Activated T-cell treated with anti-CD3 and anti-CD28 coated beads, Interleukin-2, amount 50 U/mL, for 24 hours (primary cell): Measurements from ENCODE around the gene NME3.

Experiments used
- DNase-seq: peaks from one replicate; pipeline ENCODE4 v3.0.0-alpha.2; 2020
- H3K27ac Mint-ChIP-seq: 2 replicates; pipeline ENCODE4 v1.8.0; 2020; ENCODE audit warnings: mild to moderate bottlenecking, mixed read lengths
- H3K27me3 Mint-ChIP-seq: 2 replicates; pipeline ENCODE4 v1.8.0; 2020; ENCODE audit warnings: mixed read lengths
- H3K36me3 Mint-ChIP-seq: 2 replicates; pipeline ENCODE4 v1.8.0; 2020; ENCODE audit warnings: low read depth, mixed read lengths
- H3K4me1 Mint-ChIP-seq: 2 replicates; pipeline ENCODE4 v1.8.0; 2020; ENCODE audit warnings: low read depth, mixed read lengths
- H3K4me3 Mint-ChIP-seq: 2 replicates; pipeline ENCODE4 v1.8.0; 2020; ENCODE audit warnings: mild to moderate bottlenecking, moderate library complexity, mixed read lengths
- H3K9me3 Mint-ChIP-seq: 2 replicates; pipeline ENCODE4 v1.8.0; 2020; ENCODE audit warnings: mixed read lengths

Gene NME3

DNA sequence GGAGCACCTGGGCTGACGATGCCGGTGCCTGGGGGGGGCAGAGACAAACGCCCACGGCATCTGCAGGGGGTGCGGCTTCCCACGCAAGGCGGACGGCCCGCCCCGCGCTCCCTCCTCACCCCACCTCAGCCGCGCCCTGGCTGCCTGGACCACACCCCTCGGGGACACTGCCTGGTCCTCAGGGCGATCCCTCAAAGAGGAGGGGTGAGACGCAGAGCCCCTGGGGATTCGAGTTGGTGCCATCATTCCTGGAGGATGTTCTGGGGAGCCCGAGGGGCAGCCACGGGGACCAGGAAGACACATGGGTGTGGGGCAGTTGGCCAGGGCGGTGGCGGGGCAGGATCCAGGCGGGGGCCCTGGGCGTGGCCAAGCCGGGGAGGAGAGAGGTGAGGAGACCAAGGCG is 18.3 kb upstream of the NME3 start:
- Mint-ChIP-seq H3K27ac (no peak overlapping the region), H3K9me3 (no peaks in the 10 kb centered on the region), H3K27me3 (no peaks in the 10 kb centered on the region), H3K4me3 (no peak overlapping the region), H3K4me1 (peaks cover 11% of the 10 kb centered on the region), H3K36me3 (peaks cover 48% of the 10 kb centered on the region)
- DNase-seq: no peak

DNA sequence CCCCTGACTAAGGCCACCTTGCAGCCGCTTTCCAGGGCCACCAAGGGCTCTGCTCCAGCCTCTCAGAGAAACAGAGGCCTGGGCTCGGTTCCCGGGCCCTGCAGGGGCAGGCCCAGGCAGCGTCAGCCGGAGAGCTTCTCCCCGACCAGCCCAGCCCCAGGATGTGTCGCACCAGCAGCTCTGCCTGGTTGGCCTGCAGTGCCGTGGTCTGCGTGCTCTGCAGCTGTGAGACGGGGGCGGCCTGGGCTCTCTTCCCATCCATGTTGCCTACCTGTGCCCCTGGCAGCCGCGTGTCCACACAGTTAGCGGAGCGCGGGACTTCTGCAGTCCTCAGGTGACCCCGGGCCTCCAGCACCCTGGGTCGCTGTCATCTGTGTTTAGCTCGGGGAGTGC is 17.4 kb upstream of the NME3 start:
- DNase-seq: peak; percentile 26
- H3K27ac Mint-ChIP-seq: no peak overlapping the region
- H3K4me1 Mint-ChIP-seq: peaks cover 16% of the 10 kb centered on the region
- no peaks in the 10 kb centered on the region for H3K27me3 Mint-ChIP-seq
- peaks cover 51% of the 10 kb centered on the region for H3K36me3 Mint-ChIP-seq
- no peak overlapping the region for H3K4me3 Mint-ChIP-seq
- no peaks in the 10 kb centered on the region for H3K9me3 Mint-ChIP-seq

DNA sequence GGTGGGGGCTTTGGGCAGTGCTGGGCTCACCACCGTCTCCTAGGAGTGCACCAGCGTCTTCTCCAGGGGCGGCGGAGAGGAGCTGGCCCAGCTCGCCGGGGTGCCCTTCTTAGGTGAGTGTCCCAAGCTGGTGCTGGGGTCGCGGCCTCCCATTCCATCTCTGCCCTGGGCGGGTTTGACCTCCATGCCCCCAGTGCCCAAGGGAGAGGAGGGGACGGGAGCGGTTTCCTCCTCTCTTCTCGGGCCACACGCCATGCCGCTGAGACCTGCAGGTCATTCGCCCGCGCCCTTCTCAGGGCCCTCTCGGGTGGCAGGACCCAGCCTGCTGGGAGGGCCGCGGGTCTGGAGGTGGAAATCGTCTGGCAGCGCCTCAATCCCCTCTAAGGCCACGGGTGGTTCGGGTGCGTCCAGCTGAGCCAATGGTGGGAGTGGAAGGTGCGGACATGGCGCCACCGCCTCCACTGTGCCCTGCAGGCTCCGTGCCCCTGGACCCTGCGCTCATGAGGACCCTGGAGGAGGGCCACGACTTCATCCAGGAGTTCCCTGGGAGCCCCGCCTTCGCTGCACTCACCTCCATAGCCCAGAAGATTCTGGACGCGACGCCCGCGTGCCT is 16.9 kb upstream of the NME3 start:
- peaks cover 55% of the 10 kb centered on the region for H3K36me3 Mint-ChIP-seq
- no peaks in the 10 kb centered on the region for H3K9me3 Mint-ChIP-seq
- H3K27me3 Mint-ChIP-seq: no peaks in the 10 kb centered on the region
- no peak overlapping the region for H3K4me3 Mint-ChIP-seq
- H3K4me1 Mint-ChIP-seq: peaks cover 19% of the 10 kb centered on the region
- no peak overlapping the region for H3K27ac Mint-ChIP-seq
- no peak for DNase-seq

DNA sequence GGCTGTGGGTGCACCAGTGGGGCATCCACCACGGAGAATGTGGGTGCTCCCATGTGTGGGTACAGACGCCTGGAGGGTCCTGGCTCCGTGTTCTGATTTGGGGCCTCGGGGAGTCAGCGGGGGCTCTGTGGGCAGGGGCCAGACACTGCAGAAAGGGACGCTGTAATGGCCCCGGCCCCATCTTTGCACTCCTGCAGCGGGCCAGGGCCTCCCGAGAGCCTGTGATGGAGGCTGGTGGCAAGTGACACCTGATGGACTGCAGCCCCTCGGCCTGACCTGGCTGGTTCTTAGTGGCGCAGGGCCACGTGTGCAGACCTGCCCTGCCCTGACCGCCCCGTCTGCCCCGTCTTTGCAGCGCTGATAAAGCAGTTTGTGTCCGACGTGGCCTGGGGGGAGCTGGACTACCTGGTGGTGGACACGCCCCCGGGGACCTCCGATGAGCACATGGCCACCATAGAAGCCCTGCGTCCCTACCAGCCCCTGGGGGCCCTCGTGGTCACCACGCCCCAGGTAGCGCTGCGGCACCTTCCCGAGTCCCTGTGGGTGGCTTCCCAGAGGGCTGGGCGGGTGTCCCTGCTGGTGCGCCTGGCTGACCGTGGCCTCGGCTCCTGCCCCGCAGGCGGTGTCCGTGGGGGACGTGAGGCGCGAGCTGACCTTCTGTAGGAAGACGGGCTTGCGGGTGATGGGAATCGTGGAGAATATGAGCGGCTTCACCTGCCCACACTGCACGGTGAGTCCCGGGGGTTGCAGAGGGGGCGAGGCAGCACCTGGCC is 16.2 kb upstream of the NME3 start:
- Mint-ChIP-seq H3K9me3 (no peaks in the 10 kb centered on the region), H3K27ac (no peak overlapping the region), H3K27me3 (no peaks in the 10 kb centered on the region), H3K36me3 (peaks cover 57% of the 10 kb centered on the region), H3K4me3 (no peak overlapping the region), H3K4me1 (peaks cover 20% of the 10 kb centered on the region)
- no peak for DNase-seq

DNA sequence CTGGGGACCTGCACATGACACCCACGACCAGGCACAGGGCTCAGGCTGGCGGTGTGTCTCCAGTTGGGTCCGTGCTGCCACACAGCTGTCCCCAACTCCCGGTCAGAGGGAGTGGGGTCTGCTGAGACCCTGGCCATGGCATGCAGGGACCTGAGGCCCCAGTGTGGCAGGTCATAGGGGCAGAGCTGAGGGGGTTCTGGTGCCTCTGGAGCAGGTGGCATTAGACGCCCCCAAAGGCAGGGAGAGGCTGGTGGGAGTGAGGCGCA is 15.6 kb upstream of the NME3 start:
- Mint-ChIP-seq H3K27me3 (no peaks in the 10 kb centered on the region), H3K4me1 (peaks cover 20% of the 10 kb centered on the region), H3K27ac (no peak overlapping the region), H3K4me3 (no peak overlapping the region), H3K36me3 (peaks cover 57% of the 10 kb centered on the region), H3K9me3 (no peaks in the 10 kb centered on the region)
- DNase-seq: no peak

DNA sequence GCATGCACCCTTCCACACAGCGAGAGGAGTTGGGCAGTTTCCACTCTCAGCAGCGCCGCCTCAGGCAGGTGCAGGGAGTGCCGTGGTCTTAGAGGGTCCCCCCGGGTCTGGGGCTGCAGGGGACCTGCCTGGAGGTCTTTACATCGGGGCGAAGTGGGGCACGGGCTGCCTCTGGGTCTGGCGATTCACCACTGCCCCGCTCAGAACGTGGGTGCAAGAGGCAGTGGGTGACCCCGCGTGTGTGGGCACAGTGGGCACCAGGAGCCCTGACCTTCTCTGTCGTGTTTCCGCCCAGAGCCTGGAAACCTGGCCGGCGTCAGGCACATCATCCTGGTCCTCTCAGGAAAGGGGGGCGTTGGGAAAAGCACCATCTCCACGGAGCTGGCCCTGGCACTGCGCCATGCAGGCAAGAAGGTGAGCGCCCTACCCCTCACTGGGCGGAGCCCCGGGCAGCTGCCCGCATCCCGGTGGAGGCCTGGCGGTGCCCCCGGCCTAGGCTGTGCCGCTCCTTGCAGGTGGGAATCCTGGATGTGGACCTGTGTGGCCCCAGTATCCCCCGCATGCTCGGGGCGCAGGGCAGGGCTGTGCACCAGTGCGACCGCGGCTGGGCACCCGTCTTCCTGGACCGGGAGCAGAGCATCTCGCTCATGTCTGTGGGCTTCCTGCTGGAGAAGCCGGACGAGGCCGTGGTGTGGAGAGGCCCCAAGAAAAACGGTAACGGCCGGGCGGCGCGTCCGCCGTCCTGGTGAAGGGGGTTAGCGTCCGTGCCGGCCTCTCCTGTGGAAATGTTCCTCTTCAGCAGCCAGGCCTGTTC is 15.1 kb upstream of the NME3 start:
- Mint-ChIP-seq H3K36me3 (peaks cover 60% of the 10 kb centered on the region), H3K4me3 (no peak overlapping the region)

DNA sequence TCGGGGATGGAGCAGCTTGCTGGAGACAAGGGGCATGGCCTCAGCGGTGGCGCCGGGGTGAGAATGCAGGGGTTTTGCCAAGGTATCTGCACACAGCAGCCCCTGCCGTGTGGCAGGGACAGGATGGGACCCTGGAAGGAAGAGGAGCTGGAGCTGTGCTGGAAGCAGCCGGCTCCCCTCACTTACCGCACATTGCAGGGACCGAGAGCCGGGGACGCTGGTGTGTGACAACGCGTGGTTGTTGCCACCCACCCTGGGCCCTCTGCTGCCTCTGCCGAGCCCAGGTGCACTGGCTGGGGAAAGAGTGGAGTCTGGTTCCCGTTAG is 14.5 kb upstream of the NME3 start:
- Mint-ChIP-seq H3K4me3 (no peak overlapping the region), H3K27ac (no peak overlapping the region), H3K4me1 (peaks cover 30% of the 10 kb centered on the region), H3K36me3 (peaks cover 65% of the 10 kb centered on the region), H3K9me3 (no peaks in the 10 kb centered on the region), H3K27me3 (no peaks in the 10 kb centered on the region)
- DNase-seq: no peak

More for the DNA sequence above, 15.1 kb upstream of the NME3 start:
- no peaks in the 10 kb centered on the region for H3K27me3 Mint-ChIP-seq
- H3K9me3 Mint-ChIP-seq: no peaks in the 10 kb centered on the region
- DNase-seq: no peak
- H3K27ac Mint-ChIP-seq: no peak overlapping the region
- peaks cover 24% of the 10 kb centered on the region for H3K4me1 Mint-ChIP-seq

DNA sequence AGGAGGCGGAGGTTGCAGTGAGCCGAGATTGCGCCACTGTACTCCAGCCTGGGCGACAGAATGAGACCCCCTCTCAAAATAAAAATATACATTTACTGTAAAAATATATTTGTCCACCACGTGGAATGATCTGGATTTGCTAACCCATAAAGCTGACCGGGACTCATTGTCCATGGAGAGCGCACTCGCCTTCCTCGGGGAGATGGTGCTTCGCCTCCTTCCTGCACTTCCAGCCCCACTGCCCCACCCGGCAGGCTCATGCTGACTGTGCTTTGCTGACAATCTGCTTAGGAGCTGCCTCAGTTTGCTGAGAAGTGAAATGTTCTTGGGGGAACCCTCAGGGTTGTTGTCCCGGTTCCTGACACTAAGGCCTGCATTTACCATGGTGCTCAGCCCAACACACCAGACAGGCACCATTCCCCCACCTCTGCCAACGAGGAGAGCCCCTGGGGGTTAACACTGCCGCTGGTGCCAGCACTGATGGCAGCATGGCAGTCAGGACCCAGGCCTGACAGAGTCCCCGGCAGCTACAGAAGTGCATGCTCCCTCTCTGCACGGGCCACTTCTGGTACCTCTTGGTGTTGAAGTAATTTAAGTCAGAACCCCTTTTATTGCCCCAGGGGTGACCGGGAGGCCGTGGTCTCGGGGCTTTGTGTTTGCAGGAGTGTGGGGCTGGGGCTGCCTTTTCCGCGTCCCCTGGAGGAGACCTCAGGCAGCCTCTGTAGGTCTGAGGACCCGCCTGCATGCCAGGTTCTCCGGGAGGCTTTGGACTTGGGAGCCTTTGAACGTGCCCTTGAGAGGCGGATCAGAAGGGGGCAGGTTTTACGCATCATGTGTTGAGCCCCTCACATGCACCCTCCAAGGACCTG is 13.9 kb upstream of the NME3 start:
- Mint-ChIP-seq H3K27me3 (no peaks in the 10 kb centered on the region), H3K27ac (peak overlapping the region; percentile 75), H3K4me3 (peak overlapping the region; percentile 63)

DNA sequence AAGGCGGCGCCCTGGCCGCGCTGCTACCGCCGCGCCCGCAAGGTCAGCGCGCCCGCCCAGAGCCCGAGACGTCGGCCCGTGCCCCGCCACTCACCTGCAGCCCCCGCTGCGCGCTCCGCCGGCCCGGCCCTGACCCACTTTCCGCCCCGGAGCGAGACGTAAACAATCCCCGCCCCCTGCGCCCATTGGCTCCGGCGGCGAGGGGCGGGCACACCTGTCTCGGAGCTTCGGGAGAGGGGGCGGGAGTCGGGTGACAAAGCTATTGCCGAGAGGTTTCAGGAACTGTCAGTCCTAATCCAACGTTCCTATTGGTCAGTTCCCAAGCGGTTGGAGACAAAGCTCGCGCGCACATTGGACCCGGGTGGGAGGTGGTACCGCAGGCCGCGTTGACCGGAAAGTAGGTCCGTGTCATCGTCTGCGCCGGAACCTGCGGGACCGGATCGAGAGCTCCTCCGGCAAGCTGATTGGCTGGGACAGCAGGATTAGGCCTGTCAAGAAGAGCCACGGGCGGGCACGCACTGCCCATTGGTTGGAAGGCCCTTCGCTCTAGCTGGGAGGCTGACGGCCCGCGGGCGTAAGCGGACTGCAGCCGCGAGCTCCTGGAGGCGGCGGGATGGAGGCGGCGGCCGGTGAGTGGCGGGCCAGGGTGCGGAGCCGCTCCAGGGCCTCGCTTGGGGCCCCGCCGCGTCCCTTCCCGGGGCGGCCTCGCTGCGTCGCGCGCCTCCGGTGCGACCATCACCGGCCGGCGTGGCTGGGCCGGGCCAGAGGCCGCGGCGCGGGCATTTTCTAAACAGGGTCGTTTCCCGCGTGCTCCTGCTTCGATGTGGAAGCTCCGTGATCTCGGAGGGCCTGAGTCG is 11.3 kb upstream of the NME3 start, which contains the start of the genes NUBP2 and SPSB3:
Gene NUBP2, plus strand, starts transcription at position 553 of the 857 bp plus-strand sequence. Its CDS starts 61 bp downstream, at position 614.
Gene SPSB3, minus strand, starts transcription at position 164 of the 857 bp plus-strand sequence. CDS start 1,088 bp downstream, outside the sequence.
- peak within 1 kb of the TSS; percentile 95 for H3K4me3 Mint-ChIP-seq
- peak within 1 kb of the TSS; percentile 93 for H3K27ac Mint-ChIP-seq
- H3K9me3 Mint-ChIP-seq: no peaks in the 10 kb centered on the region
- peaks cover 55% of the 10 kb centered on the region for H3K36me3 Mint-ChIP-seq
- H3K27me3 Mint-ChIP-seq: no peaks in the 10 kb centered on the region
- peak; percentile 96 for DNase-seq
- peaks cover 29% of the 10 kb centered on the region for H3K4me1 Mint-ChIP-seq

More for the DNA sequence above, 13.9 kb upstream of the NME3 start:
- H3K36me3 Mint-ChIP-seq: peaks cover 62% of the 10 kb centered on the region
- peaks cover 30% of the 10 kb centered on the region for H3K4me1 Mint-ChIP-seq
- no peak for DNase-seq
- H3K9me3 Mint-ChIP-seq: no peaks in the 10 kb centered on the region

DNA sequence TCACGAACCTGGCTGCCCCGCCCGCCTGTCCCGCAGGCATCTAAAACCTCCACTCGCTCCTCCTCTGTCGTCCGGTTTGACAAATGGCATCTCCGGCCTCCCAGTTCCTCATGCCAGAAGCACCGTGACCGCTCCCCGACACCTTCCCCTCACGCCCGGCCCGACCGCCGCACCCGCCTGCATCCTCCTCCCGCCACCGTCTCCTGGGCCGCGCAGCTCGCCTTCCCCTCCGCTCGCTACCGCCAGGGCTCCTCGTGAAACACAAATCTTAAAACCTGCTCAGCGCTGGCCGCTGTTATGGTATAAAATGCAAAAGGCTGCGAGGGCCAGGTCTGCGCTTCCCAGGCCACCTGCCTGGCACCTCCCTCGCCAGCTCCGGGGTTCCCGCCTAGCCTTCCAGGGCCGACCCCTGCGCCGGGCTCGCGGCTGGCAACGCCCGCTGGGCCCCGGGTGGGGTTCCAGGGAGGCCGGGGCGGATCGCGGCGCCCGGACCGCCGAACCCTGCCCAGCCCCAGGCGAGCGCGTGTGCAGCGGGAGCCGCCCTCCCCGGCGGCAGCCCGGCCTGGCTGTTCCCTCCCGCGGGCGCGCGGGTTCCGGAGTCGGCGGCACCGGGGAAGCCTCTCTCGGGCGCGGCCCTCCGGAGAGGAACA is 10.5 kb upstream of the NME3 start:
- peak overlapping the region; percentile 92 for H3K27ac Mint-ChIP-seq
- no peaks in the 10 kb centered on the region for H3K9me3 Mint-ChIP-seq
- H3K4me3 Mint-ChIP-seq: peak overlapping the region; percentile 95
- peaks cover 29% of the 10 kb centered on the region for H3K4me1 Mint-ChIP-seq
- H3K36me3 Mint-ChIP-seq: peaks cover 53% of the 10 kb centered on the region
- H3K27me3 Mint-ChIP-seq: no peaks in the 10 kb centered on the region
- DNase-seq: no peak

DNA sequence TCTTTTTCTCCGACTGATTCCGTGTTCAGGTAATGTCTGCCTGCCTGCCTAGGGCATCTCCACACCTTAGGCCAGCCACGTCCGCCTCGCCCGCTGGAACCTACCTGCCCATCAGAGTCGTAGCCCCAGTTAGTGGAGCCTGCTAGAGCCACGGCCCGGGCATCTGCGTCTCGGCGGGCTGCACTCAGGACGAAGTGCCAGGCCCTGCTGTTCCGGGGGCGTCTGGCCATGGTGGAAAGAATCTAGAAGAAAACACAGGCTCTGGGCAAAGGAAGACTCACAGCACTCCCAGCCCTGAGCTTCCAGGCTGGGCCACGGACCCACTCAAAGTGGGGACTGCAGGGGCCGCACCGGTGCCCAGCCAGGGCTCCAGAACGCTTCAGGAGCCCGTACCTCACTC is 9.9 kb upstream of the NME3 start:
- DNase-seq: no peak
- Mint-ChIP-seq H3K4me1 (peaks cover 29% of the 10 kb centered on the region), H3K4me3 (peak overlapping the region; percentile 84), H3K27me3 (no peaks in the 10 kb centered on the region), H3K9me3 (no peaks in the 10 kb centered on the region), H3K36me3 (peaks cover 54% of the 10 kb centered on the region), H3K27ac (peak overlapping the region; percentile 92)

DNA sequence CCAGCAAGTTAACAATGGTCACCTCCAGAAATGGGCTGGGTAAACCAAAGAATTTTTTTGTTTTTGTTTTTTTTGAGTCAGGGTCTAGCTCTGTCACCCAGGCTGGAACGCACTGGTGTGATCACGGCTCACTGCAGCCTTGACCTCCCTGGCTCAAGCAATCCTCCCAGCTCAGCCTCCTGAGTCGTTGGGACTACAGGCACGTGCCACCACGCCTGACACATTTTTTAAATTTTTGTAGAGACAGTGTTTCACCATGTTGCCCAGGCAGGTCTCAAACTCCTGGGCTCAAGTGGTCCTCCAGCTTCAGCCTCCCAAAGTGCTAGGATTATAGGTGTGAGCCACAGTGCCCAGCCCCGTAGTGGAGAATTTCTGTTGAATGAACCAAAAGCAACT is 9.3 kb upstream of the NME3 start:
- peaks cover 28% of the 10 kb centered on the region for H3K4me1 Mint-ChIP-seq
- no peak for DNase-seq
- H3K27ac Mint-ChIP-seq: peak overlapping the region; percentile 92
- peaks cover 50% of the 10 kb centered on the region for H3K36me3 Mint-ChIP-seq
- no peaks in the 10 kb centered on the region for H3K27me3 Mint-ChIP-seq
- H3K4me3 Mint-ChIP-seq: peak overlapping the region; percentile 84
- no peaks in the 10 kb centered on the region for H3K9me3 Mint-ChIP-seq
